HEK293 (cell line): Measurements from ENCODE around the gene DNAJB1.

Source experiments
- CTCF ChIA-PET: fragments of 350-600 bp; formaldehyde crosslinking; extraction: SDS; loops from one replicate; lab custom pipeline; 2021; ENCODE audit warnings: antibody characterized with exemption; lab: Yijun Ruan, JAX
- POLR2A ChIA-PET: fragments of 300-600 bp; formaldehyde crosslinking; extraction: SDS; loops from one replicate; lab custom pipeline; 2020; ENCODE audit warnings: antibody characterized with exemption, inconsistent platforms; lab: Yijun Ruan, JAX
- H3K27ac ChIP-seq: fragments of 200-500 bp; sonication (Bioruptor generic); 2 replicates; pipeline ENCODE4 v1.5.1; 2014; ENCODE audit warnings: low read depth, low read length, control low read depth, inconsistent platforms; ENCODE audit errors: extremely low read depth
- H3K36me3 ChIP-seq, 2 experiments: fragments of 200-500 bp in 1 of 2; sonication (Bioruptor generic) in 1 of 2; 1 replicate in 1 of 2; 2 replicates in 1 of 2; pipeline ENCODE4 v1.5.1; 2014 to 2017; ENCODE audit warnings: inconsistent platforms in 2 of 2, low read length in 2 of 2; ENCODE audit not compliant: control insufficient read depth in 2 of 2, insufficient read depth in 1 of 2
- H3K4me1 ChIP-seq: fragments of 200-500 bp; sonication (Bioruptor generic); 2 replicates; pipeline ENCODE4 v1.5.1; 2014; ENCODE audit warnings: mild to moderate bottlenecking, low read length, inconsistent platforms; ENCODE audit not compliant: control insufficient read depth, insufficient read depth
- H3K4me3 ChIP-seq: 2 replicates; pipeline ENCODE4 v1.5.1; 2011; ENCODE audit warnings: low read depth, mild to moderate bottlenecking, control low read depth, low read length, moderate library complexity
- H3K9me3 ChIP-seq: fragments of 200-500 bp; sonication (Bioruptor generic); 2 replicates; pipeline ENCODE4 v1.5.1; 2014; ENCODE audit warnings: low read depth, low read length, inconsistent platforms; ENCODE audit not compliant: control insufficient read depth, insufficient read depth
- EGR2 ChIP-seq: fragments of 450-650 bp; formaldehyde crosslinking; IDR thresholded peaks from 2 replicates; pipeline ENCODE4 v1.5.1; 2016; ENCODE audit warnings: low read depth, missing biosample characterization, missing genetic modification characterization
- GFI1B ChIP-seq: fragments of 450-650 bp; formaldehyde crosslinking; IDR thresholded peaks from 2 replicates; pipeline ENCODE4 v1.5.1; 2016; ENCODE audit warnings: missing biosample characterization, missing genetic modification characterization
- HOXD13 ChIP-seq: sonication (generic); formaldehyde crosslinking; IDR thresholded peaks from 2 replicates; pipeline ENCODE4 v1.8.0; 2022; ENCODE audit warnings: missing genetic modification reagents, borderline replicate concordance
- MYNN ChIP-seq: fragments of 450-650 bp; formaldehyde crosslinking; IDR thresholded peaks from 2 replicates; pipeline ENCODE4 v1.5.1; 2016; ENCODE audit warnings: missing biosample characterization, missing genetic modification characterization, borderline replicate concordance
- ZBTB8A ChIP-seq: fragments of 450-650 bp; formaldehyde crosslinking; IDR thresholded peaks from 2 replicates; pipeline ENCODE4 v1.5.1; 2016; ENCODE audit warnings: missing biosample characterization, missing genetic modification characterization
- ZFHX2 ChIP-seq: fragments of 450-650 bp; formaldehyde crosslinking; conservative IDR thresholded peaks from 2 replicates; pipeline ENCODE4 v1.5.1; 2016; ENCODE audit warnings: missing biosample characterization, missing genetic modification characterization
- ZNF133 ChIP-seq: fragments of 450-650 bp; formaldehyde crosslinking; IDR thresholded peaks from 2 replicates; pipeline ENCODE4 v1.5.1; 2016; ENCODE audit warnings: missing biosample characterization, missing genetic modification characterization
- ZNF274 ChIP-seq, 2 experiments: fragments of 200-500 bp in 1 of 2; fragments of 450-650 bp in 1 of 2; sonication (Bioruptor generic) in 1 of 2; formaldehyde crosslinking in 1 of 2; IDR thresholded peaks; 2 replicates each; pipeline versions ENCODE4 v1.5.1 to v1.6.1; 2014 to 2016; ENCODE audit warnings: borderline replicate concordance in 1 of 2, inconsistent platforms in 1 of 2, low read length in 1 of 2, missing biosample characterization in 1 of 2, missing genetic modification characterization in 1 of 2
- ZNF549 ChIP-seq: fragments of 450-650 bp; IDR thresholded peaks from 2 replicates; pipeline ENCODE4 v1.5.1; 2018; ENCODE audit warnings: missing biosample characterization, missing genetic modification characterization, mild to moderate bottlenecking, inconsistent platforms, moderate library complexity
- ZNF624 ChIP-seq: fragments of 450-650 bp; formaldehyde crosslinking; IDR thresholded peaks from 2 replicates; pipeline ENCODE4 v1.5.1; 2017; ENCODE audit warnings: missing biosample characterization, missing genetic modification characterization
- ZSCAN30 ChIP-seq: fragments of 450-650 bp; IDR thresholded peaks from 2 replicates; pipeline ENCODE4 v1.5.1; 2018; ENCODE audit warnings: missing biosample characterization, mild to moderate bottlenecking, missing genetic modification characterization, moderate library complexity
- TF ChIP-seq, protein P1 (sequence below): fragments of 450-650 bp; formaldehyde crosslinking; IDR thresholded peaks from 2 replicates; pipeline ENCODE4 v1.5.1; 2016; ENCODE audit warnings: missing biosample characterization, missing genetic modification characterization
- TF ChIP-seq, protein P2 (sequence below): fragments of 450-650 bp; formaldehyde crosslinking; IDR thresholded peaks from 2 replicates; pipeline ENCODE4 v1.5.1; 2016; ENCODE audit warnings: missing biosample characterization, missing genetic modification characterization
- TF ChIP-seq, protein P3 (sequence below): fragments of 450-650 bp; formaldehyde crosslinking; IDR thresholded peaks from 2 replicates; pipeline ENCODE4 v1.5.1; 2016; ENCODE audit warnings: missing biosample characterization, missing genetic modification characterization
- TF ChIP-seq, protein P4 (sequence below): fragments of 450-650 bp; formaldehyde crosslinking; IDR thresholded peaks from 2 replicates; pipeline ENCODE4 v1.5.1; 2016; ENCODE audit warnings: missing biosample characterization, missing genetic modification characterization, borderline replicate concordance

The DNAJB1 gene

DNA sequence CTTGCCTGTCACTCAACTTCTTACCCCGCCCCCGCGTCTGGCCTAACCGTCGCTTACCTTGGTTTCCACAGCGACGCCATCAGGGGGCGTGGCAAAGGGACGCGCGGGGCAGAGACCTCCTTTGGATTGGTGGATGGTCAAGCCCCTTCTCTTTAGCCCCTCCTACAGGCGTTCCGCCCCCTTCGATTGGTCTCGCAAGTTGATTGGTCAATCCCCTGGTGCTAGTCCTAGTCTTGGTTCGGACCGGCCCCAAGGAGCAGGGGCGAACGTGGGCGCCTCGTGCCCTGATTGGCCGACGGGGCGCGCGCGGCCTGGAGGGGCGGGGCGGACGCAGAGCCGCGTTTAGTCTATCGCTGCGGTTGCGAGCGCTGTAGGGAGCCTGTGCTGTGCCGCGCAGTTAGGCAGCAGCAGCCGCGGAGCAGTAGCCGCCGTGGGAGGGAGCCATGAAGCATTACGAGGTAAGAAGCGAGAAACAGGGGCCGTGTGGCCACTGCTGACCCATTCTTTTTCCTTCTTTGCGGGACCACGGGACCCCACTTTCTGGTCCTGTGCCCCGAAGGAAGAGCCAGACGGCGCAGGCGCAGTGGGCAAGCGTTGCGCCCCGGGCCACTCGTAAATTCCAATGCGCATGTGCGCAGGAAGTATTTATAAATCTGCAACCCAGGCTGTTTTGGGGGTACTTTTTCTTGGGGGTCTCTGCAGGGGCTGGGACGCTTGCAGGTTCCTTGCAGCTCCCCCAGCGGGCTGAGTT lies 11.2 kb upstream of the DNAJB1 start, which contains the start of gene TECR (continued):
- TF ChIP-seq ZSCAN30 (tag by site-specific recombination) = peak; percentile 78; the same call in 1 of the 2 replicates
- peak; percentile 32; the same call in 1 of the 2 replicates for TF ChIP-seq ZBTB8A (tag by site-specific recombination)

DNA sequence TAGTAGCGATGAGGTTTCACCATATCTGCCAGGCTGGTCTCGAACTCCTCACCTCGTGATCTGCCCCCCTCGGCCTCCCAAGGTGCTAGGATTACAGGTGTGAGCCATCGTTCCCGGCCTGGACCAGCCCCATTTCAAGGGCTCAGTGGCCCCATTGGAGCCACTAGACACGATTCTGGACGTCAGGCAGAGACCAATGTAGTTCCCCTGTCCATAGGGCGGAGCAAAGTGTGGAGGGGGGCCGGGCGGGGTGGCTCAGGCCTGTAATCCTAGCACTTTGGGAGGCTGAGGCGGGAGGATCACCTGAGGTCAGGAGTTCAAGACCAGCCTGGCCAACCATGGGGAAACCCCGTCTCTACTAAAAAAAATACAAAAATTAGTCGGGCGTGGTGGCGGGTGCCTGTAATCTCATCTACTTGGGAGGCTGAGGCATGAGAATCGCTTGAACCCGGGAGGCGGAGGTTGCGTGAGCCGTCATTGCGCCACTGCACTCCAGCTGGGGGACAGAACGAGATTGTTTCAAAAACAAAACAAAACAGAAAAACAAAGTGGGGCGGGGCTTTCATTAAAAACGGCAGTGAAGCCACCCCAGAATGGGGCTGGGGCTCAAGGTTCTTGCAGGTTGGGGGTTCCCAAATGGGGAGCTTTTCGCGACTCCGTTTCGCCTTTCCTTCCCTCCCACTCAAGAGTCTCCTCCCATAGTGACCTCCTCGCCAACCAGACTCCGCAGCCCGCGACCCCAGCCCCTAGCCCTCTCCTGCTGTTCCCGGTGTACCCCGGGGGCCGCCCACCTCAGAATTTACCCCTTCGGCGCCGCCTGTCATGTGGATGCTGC lies 10.4 kb upstream of the DNAJB1 start:
- ChIA-PET POLR2A (interaction anchor here (1.5 kb wide), 2 partner anchors 10 to 43 kb away, joined by 3 to 5 read pairs; partner anchors contain the start of genes DNAJB1 and NDUFB7), CTCF (no interaction called here)
- Histone ChIP-seq H3K36me3 (no peaks in the 10 kb centered on the region; a peak in 1 of 3 replicates), H3K4me1 (no peaks in the 10 kb centered on the region), H3K27ac (no peak overlapping the region), H3K4me3 (peak overlapping the region; percentile 52), H3K9me3 (no peaks in the 10 kb centered on the region)
- TF ChIP-seq ZNF624 (tag by site-specific recombination) = no peak
- TF ChIP-seq ZNF549 (tag by site-specific recombination) = no peak
- TF ChIP-seq ZFHX2 (tag by site-specific recombination) = peak; percentile 75; the same call in 1 of the 2 replicates
- no peak for TF ChIP-seq MYNN (tag by site-specific recombination)
- no peak for TF ChIP-seq ZNF274 (IDR thresholded peaks at IDR 0.05; ENCODE audit: low read length)
- no peak for TF ChIP-seq ZNF274 (tag by site-specific recombination; IDR thresholded peaks at IDR 0.05; ENCODE audit: borderline replicate concordance)
- TF ChIP-seq, protein P1, sequence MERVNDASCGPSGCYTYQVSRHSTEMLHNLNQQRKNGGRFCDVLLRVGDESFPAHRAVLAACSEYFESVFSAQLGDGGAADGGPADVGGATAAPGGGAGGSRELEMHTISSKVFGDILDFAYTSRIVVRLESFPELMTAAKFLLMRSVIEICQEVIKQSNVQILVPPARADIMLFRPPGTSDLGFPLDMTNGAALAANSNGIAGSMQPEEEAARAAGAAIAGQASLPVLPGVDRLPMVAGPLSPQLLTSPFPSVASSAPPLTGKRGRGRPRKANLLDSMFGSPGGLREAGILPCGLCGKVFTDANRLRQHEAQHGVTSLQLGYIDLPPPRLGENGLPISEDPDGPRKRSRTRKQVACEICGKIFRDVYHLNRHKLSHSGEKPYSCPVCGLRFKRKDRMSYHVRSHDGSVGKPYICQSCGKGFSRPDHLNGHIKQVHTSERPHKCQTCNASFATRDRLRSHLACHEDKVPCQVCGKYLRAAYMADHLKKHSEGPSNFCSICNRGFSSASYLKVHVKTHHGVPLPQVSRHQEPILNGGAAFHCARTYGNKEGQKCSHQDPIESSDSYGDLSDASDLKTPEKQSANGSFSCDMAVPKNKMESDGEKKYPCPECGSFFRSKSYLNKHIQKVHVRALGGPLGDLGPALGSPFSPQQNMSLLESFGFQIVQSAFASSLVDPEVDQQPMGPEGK = no peak; the same call in none of the 2 replicates
- TF ChIP-seq EGR2 (tag by site-specific recombination) = peak; percentile 73
- TF ChIP-seq, protein P2, sequence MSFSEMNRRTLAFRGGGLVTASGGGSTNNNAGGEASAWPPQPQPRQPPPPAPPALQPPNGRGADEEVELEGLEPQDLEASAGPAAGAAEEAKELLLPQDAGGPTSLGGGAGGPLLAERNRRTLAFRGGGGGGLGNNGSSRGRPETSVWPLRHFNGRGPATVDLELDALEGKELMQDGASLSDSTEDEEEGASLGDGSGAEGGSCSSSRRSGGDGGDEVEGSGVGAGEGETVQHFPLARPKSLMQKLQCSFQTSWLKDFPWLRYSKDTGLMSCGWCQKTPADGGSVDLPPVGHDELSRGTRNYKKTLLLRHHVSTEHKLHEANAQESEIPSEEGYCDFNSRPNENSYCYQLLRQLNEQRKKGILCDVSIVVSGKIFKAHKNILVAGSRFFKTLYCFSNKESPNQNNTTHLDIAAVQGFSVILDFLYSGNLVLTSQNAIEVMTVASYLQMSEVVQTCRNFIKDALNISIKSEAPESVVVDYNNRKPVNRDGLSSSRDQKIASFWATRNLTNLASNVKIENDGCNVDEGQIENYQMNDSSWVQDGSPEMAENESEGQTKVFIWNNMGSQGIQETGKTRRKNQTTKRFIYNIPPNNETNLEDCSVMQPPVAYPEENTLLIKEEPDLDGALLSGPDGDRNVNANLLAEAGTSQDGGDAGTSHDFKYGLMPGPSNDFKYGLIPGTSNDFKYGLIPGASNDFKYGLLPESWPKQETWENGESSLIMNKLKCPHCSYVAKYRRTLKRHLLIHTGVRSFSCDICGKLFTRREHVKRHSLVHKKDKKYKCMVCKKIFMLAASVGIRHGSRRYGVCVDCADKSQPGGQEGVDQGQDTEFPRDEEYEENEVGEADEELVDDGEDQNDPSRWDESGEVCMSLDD = peak; percentile 77
- TF ChIP-seq ZBTB8A (tag by site-specific recombination) = 0 out of 2 replicates have a peak, but pooled peaks have one; percentile 6
- no peak for TF ChIP-seq GFI1B (tag by site-specific recombination)
- no peak for TF ChIP-seq HOXD13 (CRISPR knock-in tag)
- TF ChIP-seq, protein P3, sequence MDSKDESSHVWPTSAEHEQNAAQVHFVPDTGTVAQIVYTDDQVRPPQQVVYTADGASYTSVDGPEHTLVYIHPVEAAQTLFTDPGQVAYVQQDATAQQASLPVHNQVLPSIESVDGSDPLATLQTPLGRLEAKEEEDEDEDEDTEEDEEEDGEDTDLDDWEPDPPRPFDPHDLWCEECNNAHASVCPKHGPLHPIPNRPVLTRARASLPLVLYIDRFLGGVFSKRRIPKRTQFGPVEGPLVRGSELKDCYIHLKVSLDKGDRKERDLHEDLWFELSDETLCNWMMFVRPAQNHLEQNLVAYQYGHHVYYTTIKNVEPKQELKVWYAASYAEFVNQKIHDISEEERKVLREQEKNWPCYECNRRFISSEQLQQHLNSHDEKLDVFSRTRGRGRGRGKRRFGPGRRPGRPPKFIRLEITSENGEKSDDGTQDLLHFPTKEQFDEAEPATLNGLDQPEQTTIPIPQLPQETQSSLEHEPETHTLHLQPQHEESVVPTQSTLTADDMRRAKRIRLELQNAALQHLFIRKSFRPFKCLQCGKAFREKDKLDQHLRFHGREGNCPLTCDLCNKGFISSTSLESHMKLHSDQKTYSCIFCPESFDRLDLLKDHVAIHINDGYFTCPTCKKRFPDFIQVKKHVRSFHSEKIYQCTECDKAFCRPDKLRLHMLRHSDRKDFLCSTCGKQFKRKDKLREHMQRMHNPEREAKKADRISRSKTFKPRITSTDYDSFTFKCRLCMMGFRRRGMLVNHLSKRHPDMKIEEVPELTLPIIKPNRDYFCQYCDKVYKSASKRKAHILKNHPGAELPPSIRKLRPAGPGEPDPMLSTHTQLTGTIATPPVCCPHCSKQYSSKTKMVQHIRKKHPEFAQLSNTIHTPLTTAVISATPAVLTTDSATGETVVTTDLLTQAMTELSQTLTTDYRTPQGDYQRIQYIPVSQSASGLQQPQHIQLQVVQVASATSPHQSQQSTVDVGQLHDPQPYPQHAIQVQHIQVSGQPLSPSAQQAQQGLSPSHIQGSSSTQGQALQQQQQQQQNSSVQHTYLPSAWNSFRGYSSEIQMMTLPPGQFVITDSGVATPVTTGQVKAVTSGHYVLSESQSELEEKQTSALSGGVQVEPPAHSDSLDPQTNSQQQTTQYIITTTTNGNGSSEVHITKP = peak; percentile 85
- TF ChIP-seq, protein P4, sequence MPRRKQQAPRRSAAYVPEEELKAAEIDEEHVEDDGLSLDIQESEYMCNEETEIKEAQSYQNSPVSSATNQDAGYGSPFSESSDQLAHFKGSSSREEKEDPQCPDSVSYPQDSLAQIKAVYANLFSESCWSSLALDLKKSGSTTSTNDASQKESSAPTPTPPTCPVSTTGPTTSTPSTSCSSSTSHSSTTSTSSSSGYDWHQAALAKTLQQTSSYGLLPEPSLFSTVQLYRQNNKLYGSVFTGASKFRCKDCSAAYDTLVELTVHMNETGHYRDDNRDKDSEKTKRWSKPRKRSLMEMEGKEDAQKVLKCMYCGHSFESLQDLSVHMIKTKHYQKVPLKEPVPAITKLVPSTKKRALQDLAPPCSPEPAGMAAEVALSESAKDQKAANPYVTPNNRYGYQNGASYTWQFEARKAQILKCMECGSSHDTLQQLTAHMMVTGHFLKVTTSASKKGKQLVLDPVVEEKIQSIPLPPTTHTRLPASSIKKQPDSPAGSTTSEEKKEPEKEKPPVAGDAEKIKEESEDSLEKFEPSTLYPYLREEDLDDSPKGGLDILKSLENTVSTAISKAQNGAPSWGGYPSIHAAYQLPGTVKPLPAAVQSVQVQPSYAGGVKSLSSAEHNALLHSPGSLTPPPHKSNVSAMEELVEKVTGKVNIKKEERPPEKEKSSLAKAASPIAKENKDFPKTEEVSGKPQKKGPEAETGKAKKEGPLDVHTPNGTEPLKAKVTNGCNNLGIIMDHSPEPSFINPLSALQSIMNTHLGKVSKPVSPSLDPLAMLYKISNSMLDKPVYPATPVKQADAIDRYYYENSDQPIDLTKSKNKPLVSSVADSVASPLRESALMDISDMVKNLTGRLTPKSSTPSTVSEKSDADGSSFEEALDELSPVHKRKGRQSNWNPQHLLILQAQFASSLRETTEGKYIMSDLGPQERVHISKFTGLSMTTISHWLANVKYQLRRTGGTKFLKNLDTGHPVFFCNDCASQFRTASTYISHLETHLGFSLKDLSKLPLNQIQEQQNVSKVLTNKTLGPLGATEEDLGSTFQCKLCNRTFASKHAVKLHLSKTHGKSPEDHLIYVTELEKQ = peak; percentile 15; the same call in 1 of the 2 replicates
- TF ChIP-seq ZNF133 (tag by site-specific recombination) = no peak
